GM18861 (cell line): Measurements from ENCODE around the gene SPPL2B.
A peak's percentile ranks its signal among the peaks of the same experiment; 100 is the strongest.

Experiments used
- ATAC-seq: cut with Tn5 transposase; IDR thresholded peaks from one replicate; pipeline ENCODE4 v1.9.1; 2021; ENCODE audit not compliant: unreplicated experiment

SPPL2B gene

DNA sequence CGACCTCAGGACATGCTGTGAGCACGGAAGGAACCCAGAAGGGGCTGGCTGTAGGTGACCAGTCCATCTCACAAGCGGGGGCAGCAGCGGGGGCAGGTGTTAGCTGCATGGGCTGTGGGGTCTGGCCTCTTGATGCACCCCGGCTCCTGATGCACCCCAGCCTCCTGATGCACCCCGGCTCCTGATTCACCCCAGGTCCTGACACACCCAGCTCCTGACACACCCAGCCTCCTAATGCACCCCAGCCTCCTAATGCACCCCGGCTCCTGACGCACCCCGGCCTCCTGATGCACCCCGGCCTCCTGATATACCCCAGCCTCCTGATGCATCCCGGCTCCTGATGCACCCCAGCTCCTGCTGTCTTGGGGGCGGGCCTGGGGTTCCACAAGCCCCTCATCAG is 7.5 kb upstream of the SPPL2B start:
- no peak for ATAC-seq

DNA sequence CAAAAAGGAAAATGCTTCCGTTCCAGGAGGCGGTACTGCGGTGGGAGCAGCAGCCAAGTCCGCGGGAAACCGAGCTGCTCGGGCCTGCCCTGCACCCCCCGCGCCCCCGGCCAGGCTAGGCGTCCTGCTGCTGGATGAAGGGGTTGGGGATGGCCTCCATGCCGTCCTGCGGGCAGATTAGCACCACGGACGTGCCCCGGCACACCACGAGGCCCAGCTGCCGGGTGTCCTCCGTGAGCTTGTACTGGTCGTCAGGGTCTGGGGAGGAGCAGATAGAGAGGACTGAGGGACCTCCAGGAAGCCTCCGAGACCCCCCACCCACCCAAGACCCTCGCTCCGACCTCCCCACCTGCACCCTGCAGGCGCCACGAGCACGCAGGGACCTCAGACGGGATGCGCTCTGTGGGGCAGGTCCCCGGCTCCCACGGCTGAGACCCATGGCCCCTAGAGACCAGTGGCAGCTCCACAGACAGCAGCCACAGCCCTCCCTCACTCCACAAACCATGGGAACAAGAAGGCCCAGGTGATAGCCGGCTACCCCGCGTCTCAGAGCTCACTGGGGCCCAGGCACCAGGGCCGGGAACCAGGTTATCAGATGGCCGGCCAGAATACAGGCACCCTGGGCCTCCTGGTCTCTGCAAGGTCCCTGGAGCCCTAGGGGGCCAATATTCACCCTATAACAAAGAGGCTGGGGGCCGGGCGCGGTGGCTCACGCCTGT is 6.8 kb upstream of the SPPL2B start:
- no peak for ATAC-seq

DNA sequence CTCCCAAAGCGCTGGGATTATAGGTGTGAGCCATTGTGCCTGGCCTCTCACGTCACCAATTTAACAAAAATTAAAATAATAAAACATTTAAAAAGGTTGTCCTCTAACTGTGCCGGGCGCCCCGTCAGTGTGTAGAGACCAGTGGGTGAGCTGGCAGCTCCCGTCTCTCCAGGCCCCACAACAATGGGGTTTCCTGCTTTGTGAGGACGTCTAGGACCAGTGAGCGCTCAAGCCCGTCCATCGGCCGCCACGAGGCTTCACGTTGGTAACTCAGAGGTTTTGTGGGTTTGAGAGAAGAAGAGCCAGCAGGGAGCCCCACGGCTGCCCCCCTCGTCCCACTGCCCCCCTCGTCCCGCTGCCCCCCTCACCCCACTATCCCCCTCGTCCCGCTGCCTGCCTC is 4.8 kb upstream of the SPPL2B start:
- ATAC-seq: no peak

DNA sequence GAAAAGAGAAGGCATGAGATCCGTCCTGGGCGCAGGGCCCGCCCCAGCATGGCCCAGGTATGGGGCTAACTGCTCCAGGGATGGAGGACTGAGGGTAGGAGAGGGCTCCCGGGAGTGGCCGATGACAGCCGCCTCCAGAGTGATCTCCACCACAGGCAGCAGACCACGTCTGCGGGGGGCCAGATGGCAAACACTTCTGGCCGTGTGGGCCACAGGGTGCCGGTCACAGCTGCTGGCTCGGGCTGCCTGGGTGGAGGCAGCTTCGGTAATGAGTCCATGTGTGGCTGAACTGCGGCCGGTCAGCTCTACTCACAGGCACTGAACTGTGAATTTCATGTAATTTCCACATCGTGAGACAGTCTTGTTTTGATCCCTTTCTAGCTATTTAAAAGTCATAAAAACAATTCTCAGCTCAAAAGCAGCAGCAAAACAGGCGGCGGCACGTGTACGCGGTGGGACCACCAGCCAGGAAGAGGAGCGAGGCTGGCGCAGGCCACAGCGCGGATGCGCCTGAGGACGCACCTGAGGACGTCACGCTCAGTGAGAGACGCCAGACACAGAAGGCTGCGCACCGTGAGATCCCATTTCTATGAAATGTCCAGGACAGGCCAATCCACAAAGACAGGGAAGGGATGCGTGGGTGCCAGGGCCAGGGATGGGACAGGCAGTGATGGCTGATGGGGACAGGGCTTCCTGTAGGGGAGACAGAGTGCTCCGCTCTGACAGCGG is 4.1 kb upstream of the SPPL2B start:
- ATAC-seq: no peak

DNA sequence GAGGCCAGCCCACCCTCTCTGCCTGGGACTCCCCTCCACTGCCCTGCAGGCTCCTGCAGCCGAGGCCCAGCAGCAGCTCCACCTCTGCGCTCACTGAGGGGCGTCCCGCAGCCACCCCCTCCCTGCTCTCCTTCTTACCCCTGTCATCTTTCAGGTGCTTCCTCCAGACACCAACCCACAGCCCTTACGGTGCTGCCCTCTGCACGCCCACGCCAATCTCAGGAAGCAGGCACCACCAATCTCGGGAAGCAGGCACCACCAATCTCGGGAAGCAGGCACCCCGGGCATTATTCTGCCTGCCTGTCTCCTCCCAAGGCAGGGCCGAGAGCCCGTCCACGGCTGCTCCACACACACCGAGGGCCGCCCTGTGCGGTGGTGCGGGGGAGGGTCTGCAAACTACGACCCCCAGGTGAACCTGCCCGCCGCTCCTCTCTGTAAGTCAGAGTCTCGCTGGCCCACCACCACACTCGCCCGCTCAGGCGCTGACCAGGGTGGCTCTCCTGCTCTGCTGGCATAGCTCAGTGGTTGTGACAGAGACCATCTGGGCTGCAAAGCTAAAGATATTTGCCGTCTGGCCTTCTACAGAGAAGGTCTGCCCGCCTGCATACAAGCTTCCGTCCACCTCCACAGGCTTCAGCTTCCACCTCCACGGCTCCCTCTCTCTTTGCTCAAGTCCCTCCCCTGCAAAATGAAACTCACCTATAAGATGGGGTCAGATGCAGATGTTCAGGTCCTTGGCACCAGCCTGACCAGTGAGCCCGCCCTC is 3.0 kb upstream of the SPPL2B start:
- ATAC-seq: no peak

DNA sequence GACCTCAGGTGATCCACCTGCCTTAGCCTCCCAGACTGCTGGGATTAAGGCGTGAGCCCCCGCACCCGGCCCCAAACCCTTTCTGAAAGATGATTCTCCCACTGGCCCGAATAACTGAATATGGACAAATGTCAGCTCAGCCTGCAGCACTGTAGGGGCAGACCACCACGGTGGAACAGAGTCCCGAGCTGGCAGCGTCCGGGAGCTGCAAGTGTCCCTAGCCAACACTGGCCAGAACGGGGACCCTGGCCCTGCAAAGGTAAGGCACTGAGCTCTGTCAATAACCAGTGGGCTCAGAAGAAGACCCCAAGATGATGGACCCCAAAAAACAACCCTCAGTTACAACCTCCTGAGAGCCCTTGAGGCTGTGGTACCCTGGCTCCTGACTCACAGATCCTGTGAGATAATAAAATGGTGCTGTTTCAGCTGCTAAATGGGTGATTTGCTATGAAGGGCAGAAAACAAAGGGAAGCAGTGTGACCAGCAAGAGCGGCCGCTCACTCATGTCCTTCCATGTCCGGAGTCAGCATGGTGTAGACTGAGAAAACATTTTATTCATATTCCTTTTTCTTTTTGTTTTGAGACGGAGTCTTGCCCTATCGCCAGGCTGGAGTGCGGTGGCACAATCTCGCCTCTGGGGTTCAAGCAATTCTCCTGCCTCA is 1.7 kb upstream of the SPPL2B start:
- no peak for ATAC-seq

DNA sequence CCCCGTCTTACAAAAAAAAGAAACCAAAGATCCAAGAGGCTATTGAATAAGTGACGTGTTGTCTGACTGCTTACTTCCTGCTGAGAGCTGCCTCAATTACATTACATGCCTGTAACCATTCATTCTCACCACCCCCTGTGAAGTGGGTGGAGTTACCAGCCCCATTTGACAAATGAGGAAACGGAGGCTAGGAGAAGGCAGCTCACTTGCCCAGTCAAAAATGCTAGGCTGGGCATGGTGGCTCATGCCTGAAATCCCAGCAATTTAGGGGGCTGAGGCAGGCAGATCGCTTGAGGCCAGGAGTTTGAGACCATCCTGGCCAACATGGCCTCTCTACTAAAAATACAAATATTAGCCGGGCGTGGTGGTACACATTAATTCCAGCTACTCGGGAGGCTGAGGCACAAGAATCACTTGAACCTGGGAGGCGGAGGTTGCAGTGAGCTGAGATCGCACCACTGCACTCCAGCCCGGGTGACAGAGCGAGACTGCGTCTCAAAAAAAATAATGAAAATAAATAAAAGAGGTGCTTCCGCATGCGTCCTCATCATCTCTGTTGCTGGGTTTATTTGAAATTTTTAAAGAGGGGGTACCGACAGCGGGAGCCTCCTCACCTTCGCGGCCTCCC is 597 bp upstream of the SPPL2B start:
- ATAC-seq: no peak

DNA sequence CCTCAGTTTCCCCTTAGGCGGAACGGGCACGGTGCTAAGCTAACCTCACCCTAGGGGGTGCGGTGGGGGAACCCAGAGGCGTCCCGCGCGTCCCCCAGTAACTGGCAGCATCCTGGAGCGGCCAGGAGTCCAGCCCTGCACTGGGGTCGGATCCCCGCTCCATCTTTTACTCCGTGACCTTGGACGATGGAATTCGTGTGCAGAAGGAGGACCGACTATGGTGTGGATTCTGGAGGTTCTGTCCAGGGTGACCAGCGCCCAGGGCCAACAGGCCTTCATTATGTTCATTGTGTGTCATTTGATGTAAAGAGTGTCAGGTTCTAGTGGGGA is 630 bp downstream of the SPPL2B start:
- no peak for ATAC-seq

DNA sequence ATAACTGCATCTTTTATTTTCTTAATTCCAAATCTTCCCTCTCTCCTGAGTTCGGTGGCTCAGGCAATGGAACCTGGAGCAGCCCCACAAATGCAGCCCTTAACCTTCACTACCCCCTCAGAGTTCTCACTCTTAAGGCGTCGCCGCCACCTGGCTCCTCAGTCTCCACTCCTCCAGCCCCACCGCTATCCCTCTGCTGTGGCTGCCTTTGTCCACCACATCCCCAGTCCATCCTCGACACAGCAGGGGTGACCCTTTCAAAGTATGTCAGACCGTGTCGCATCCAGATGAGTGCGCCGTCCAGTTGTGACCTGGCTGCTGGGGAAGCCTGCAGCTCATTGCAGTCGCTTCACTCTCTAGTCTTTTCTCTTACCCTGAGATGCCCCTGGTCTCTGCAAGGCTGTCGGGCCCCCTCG is 1.0 kb downstream of the SPPL2B start:
- ATAC-seq: no peak

DNA sequence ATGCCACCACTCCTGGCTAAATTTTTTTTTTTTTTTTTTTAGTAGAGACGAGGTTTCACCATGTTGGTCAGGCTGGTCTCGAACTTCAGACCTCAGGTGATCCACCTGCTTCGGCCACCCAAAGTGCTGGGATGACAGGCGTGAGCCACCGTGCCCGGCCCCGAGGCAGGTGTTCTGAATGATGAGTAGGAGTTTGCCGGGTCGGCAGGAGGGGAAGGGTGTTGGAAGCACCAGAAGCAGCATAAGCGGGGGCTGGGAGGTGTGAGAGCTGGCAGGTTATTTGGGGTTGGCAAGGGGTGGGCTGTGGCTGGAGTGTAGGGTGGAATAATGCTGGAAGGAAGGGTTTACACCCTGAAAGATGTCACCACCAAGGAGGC is 1.8 kb downstream of the SPPL2B start:
- ATAC-seq: no peak

DNA sequence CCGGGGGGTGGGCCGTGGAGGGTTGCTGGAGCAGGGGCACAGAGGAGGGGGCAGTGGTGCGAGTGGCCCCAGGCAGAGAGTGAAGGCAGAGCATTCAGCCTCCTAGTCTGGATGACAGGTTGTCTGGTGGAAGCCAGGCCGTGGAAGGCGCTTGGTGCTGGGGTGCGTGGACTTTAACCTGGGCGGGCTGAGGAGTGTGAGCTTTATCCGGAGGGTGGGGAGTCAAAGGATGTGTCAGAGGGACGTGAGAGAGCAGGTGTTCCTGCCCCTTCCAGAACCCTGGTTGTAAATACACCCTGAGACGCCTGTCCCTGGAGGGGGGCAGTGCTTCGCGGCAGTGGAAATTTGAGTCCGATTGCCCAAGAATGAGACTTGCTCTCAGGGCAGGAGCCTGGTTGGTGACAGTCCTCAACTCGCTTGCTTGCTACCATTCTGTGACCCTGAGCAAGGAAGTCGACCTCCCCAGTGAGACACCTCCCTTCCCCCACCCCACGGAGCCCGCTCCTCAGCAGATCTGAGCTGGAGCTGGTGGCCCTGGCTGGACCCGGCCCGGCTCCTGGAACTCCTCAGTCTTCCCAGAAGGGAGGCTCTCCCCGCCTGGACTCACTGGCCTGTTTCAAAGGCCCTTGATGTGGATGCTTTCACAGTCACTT is 2.3 kb downstream of the SPPL2B start:
- no peak for ATAC-seq

DNA sequence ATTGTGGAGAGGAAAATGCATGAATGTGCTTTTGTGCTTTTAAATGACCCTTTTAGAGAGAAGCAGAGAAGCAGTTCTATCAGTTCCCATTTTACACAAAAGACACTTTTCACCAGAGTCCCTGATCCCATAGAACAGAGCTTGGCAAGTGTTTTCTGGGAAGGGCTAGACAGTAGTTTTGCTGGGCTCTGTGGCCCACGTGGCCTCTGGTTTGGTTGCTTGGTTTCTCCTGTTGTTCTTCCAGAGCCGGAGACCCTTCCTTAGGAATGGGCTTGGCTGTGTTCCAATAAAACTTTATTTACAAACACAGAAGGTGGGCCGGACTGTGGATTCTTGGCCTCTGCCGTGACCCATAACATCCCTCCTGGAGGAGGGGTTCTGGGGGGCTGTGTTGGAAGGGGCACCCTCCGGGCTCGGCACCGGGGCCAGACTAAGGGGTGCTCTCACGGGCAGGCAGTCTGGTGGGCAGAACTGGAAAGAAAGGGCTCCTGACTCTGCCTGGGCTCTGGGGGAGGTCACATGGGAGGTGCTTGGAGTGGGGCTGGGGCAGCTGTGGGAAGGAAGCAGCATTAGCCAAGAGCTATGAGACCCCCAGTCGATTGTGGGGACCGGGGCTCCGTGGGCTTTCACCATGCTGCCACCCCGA is 3.2 kb downstream of the SPPL2B start:
- ATAC-seq: no peak

DNA sequence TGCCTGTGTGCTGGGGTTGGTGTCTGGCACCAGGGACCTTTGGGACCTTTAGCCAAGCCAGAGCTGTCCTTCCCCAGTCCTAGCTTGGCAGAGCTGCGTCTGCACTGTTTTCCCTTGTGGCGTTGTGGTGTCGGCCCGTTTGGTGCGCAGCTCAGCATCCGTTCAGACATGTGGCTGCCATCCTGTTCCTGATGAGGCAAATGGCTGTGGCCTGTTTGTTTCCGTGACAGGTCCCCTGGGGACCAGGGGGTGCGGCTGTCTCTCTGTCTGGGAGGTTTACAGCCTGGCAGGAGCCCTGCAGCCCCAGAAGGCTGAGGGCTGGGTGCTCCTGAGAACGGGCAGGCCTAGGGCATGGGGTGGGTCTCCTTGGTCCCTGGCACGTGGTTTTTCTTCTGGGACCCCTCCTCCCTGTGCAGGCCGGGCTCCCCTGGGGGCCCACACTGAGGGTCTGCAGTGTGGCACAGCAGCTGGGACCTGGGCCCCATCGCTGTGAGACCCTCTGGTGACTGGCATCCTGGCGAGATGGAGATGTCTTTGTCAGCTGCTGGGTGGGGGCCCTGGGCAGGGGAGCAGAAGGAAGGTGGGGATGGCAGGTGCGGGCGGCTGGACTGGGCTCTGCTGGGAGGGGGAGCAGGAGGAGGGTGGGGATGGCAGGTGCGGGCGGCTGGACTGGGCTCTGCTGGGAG is 4.0 kb downstream of the SPPL2B start:
- ATAC-seq: peak; percentile 37

DNA sequence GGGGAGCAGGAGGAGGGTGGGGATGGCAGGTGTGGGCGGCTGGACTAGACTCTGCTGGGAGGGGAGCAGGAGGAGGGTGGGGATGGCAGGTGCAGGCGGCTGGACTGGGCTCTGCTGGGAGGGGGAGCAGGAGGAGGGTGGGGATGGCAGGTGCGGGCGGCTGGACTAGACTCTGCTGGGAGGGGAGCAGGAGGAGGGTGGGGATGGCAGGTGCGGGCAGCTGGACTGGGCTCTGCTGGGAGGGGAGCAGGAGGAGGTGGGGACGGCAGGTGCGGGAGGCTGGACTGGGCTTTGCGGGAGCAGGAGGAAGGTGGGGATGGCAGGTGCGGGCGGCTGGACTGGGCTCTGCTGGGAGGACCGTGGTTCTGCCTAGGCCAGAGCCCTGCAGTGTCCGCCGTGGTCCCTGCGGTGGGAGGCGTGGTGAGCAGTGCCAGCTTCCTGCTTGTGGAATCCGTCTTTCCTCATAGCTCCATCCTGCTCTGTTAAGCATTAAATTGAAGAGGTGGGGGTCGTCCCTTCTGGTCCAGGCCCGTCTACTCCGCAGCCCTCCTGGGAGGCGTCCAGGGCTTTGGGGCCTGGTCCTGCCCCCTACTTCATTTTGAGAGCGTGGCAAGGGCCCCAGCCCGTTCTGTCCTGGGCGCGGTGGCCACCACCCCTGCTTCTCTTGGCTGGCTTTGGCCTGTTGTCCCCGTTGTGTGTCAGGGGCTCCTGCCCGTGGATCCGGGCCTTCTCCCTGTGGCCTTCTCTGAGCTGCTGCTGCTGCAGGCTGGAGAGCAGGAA is 4.7 kb downstream of the SPPL2B start:
- no peak for ATAC-seq

DNA sequence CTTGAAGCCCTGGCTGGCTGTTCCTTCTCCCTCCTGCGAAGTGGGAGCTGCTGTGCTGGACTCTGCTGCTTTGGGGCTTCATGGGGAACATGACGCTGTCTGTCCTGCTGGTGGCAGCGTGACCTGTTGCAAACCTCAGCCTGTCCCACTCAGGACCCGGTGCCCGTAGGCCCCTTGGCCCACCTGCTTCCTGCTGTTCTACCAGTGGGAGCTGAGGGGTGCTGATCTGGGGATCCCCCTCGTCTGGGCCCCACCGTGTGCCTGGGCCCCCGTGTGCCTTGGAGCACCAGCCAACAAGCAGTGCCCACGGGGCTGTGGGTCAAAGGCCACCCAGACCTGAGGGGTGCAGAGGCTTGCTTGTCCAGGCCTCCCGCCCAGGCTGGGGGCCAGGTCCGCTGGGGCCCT is 5.3 kb downstream of the SPPL2B start:
- ATAC-seq: no peak

DNA sequence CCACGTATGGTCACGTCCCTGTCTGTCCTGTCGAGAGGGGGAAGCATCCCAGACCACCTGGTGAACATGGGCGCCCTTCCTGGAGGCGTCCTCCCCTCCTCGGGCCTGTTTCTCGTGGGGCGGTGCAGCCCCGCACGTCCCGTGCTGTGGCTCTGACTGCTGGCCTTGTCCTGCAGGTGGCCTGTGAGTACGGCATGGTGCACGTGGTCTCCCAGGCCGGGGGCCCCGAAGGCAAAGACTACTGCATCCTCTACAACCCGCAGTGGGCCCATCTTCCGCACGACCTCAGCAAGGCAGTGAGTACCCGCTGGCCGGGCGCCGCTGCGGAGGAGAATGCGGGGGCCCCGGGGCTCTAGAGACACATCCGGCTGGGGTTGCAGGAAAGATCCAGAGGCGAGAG is 5.9 kb downstream of the SPPL2B start:
- ATAC-seq: no peak

DNA sequence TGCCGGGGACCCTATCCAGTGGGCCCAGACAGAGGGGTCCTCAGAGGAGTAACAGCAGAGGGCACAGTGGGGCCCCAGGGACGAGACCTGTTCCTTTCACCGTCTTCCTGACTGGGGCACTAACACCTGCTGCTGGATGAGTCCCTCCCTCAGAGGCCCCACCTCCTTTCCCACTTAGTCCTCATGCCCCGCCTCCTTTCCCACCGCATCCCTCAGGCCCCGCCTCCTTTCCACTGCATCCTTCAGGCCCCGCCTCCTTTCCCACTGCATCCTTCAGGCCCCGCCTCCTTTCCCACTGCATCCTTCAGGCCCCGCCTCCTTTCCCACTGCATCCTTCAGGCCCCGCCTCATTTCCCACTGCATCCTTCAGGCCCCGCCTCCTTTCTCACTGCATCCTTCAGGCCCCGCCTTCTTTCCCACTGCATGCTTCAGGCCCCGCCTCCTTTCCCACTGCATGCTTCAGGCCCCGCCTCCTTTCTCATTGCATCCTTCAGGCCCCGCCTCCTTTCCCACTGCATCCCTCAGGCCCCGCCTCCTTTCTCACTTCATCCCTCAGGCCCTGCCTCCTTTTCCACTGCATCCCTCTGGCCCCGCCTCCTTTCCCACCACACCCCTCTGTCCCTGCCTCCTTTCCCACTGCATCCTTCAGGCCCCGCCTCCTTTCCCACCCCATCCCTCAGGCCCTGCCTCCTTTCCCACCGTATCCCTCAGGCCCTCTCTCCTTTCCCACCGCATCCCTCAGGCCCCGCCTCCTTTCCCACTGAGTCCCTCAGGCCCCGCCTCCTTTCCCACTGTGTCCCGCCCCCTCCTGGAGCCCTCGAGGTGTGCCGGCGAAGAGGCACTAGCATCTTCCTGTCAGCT is 6.7 kb downstream of the SPPL2B start:
- ATAC-seq: no peak

DNA sequence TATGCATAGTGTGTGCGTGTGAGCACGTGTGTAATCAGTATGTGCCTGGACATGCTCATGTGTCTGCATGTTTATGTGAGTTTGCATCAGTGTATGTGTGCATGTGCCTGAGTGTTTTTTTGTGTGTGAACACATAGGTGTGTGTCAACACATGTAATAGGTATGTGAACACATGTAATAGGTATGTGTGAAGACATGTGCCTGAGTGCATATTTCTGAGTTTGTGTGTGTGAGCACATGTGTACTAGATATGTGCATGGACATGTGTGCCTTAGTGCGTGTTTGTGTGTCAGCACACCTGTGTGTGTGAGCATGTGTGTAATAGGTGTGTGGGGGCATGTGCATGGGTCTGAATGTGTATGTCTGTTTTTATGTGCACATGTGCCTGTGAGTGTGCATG is 7.4 kb downstream of the SPPL2B start:
- ATAC-seq: no peak
